ENCODE measurements around the gene HOXA3. TPM values are rescaled to one million over a fixed set of nuclear protein-coding genes. Genes with fewer than 3 reads are reported as not detected.

HOXA3 gene
- total RNA-seq, 1 donor from 2014 or later, result 2.4 TPM

GRCh38 chr7:27088002-27088922 is 64.1 kb downstream of the HOXA3 start:
- DNase-seq, result no peak

DNA sequence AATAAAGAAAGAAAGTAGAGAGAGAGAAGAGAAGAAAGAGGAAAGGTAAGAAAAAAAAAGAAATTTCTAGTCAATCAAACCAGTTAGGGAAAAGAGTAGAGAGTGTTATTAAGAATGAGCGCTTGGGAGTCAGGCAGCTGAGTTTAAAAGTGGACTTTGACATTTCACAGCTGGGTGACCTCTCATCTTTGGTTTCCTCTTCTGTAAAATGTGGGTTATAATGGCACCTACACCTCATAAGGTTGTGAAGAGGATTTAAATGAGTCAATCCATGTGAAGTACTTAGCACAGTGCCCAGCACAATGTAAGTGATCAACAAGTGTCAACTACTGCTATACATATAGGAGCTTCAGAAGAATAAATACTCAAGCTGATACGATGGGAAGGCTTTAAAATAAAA is 68.7 kb downstream of the HOXA3 start:
- no peak for DNase-seq

DNA sequence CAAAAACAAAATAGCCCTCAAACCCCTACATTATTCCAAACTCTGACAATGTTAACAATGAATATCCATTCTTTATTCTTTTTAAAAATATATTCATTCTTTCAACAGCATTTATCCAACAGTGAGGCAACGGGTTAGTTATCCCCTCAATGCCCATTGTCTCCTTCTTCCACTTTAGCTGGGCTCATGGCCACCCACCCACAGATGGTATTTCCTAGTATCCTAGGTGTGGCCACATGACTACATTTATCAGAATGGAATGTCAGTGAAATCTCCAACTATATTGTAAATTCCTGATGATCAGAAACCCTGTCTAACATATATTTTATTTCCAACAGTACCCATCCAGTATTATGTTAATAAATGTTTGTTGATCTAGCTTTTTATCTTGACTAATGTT is 70.2 kb downstream of the HOXA3 start:
- no peak for DNase-seq

DNA sequence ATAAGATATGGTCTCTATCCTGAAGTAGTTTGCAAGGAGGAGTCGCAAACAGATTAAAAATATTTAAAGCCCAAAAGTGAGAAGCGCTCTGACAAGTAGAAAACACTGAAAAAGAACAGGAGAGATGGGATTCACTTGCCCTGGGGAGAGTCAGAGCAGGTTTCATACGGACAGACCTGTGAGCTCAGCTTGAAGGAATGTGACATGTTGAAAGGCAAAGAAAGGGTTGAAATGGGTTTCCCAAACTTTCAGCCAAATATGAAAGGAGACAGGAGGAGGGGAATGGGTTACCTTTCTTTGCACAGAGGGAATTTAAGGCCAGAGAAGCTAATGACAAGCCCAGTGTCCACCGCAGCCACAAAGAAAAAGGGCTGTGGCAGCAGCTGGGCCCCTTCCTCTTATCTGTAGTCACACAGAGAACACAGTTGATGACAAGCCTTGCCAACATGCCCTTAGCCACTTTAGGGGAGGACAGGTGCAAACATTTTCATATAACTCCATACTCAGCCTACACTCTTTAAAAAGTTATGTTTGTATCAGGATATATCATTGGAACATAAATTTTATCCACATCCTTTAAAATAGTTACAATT is 71.4 kb downstream of the HOXA3 start:
- DNase-seq, result no peak

- DNase-seq, result no peak
These were observed 73.0 kb downstream of the HOXA3 start for GRCh38 chr7:27079234-27079975.

DNA sequence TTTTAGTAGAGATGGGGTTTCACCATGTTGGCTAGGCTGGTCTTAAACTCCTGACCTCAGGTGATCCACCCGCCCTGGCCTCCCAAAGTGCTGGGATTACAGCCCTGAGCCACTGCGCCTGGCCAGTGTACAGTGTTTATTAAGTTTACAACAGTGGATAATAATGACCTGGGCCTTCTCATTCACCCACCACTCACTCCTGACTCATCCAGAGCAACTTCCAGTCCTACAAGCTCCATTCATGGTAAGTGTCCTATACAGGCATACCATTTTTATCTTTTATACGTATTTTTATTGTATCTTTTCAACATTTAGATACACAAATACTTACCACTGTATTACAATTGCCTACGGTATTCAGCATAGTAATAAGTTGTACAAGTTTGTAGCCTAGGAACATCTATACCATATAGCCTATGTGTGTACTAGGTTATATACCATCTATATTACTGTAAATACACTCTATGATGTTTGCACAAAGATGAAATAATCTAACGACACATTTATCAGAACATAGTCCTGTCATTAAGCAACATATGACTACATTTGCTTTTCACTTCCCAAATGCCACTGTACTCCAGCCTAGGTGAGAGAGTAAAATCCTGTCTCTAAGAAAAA is 73.7 kb downstream of the HOXA3 start:
- DNase-seq, result no peak

GRCh38 chr7:27073076-27073475 is 79.3 kb downstream of the HOXA3 start:
- DNase-seq, result no peak

DNA sequence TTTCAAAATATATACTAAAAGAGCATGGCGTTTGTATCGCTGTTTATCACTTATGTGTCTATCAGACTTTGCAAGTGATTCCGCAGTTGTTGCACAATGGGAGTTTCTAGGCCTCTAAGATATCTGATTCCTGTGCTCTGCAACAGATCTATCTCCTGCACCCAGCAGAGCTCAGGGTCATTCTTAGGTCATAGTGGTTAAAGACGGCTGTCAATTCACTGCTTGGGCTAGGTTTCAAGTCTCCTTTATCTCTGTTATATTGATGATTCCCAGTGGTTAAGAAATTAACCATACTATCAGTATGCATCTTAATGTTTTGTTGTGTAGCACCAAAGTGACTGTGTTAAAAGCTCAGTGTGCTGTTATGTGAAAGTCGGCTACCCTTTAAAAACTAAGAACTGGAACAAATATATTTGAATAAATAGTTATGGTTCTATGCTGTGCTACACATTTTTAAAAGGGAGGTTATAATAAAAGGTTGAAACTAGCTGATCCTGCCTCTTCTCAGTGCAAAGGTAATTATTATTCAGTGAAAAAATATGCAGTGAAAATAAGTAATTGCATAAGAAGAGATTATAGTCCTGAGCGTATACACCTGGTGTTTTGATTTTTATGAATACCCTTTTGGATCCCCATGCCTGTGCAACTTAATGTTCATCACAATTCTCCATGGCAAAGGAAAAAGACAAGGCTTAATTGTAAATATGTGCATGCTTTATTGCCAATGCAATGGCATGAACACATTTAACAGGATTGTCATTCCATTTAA is 80.6 kb downstream of the HOXA3 start:
- no peak for DNase-seq

DNA sequence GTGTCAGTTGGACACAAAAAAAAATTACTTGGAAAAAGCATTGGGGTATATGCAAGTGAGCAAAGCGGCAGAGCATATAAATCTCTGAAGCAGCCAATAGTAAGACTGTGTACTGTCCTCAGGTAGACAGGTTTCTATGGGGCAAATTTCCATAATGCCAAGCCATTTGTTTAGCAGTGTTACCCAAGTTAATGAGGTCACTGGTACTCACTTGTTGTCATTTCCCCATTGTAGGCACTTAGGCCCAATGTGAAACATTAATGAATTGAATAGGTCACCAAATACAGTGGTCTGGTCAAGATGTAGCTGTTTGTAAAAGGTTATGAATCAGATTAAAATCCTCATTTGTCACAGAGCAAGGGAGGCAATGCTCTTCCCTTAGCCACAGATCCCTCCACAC is 84.1 kb downstream of the HOXA3 start:
- no peak for DNase-seq

DNA sequence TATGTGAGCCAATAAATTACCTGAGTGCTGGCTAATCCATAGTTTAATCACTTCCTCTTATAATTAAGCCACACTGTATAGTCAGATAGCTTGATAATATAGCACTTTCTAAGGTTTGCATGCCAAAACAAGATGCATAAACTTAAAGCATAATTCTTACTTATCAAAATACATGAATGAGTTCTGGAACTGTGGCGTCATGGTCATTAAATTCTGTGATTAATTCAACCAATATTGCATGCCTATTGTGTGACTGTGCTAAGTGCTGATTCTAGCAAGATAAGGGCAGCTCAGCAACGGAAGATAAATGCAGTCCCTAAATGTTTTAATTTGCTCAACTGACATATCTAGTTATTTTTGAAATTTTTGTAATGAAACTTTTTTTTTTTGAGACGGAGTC is 86.2 kb downstream of the HOXA3 start:
- no peak for DNase-seq

- DNase-seq, result no peak
These were observed 86.7 kb downstream of the HOXA3 start for GRCh38 chr7:27065709-27066108.

DNA sequence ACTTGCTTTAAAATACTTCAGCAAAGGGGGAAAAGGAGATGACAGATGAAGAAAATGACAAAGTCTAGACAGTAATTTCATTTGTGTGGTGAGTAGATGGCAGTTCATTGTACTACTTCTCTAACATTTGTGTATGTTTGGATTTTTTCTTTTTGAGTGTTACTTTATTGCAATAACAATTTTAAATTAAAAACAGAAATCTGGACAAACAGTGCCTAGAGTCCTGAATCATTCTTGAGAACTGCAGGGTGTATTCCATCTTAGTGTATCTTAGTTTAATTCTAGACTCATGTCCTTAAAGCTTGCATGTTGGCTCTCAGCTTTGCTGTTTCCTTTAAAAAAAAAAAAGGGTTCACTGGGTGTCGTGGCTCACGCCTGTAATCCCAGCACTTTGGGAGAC is 87.7 kb downstream of the HOXA3 start:
- DNase-seq, result peak; percentile 6

- peak; percentile 75 for DNase-seq
These were observed 88.2 kb downstream of the HOXA3 start for GRCh38 chr7:27064159-27064558.

DNA sequence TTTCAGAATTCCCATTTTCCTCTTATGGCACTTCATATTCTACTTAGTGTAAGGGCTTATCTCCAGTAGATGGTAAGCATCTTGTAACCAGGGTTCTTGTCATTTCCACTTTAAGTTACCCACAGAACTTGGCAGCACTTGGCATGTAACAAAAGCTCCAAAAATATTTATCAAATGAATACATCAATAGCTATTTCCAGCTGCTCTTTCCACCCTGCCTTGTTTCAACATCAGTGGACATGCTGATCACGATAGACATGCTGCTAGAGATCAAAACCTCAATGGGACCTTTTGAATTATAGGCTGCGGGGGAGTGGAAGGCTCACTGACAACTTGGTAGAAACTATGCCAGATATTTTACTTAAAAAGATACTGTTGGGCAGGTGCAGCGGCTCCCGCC is 89.4 kb downstream of the HOXA3 start:
- DNase-seq, result no peak

Small RNAs within 50 kb of the gene (small RNA-seq; reads per million reads assigned to genes)
- gene AC004080.5 (ENCODE audit: low replicate concordance) (not detected), gene RF01977 (ENCODE audit: low replicate concordance) (not detected), gene RF02140 (ENCODE audit: low replicate concordance) (not detected), gene RF02141 (ENCODE audit: low replicate concordance) (not detected)

Other genes starting within 250 kb of the HOXA3 start
- not detected for gene HOXA1, start 56.6 kb downstream of the HOXA3 start, total RNA-seq
- not detected for gene HOXA2, start 49.9 kb downstream of the HOXA3 start, total RNA-seq
- not detected for gene HOXA4, start 21.8 kb downstream of the HOXA3 start, total RNA-seq
- gene HOXA5, start 8.9 kb downstream of the HOXA3 start, total RNA-seq, result 0.21 TPM
- gene HOXA6, start 4.8 kb downstream of the HOXA3 start, total RNA-seq, result not detected
- gene HOXA7, start 4.1 kb upstream of the HOXA3 start, total RNA-seq, result not detected
- not detected for gene HOXA9, start 13.0 kb upstream of the HOXA3 start, total RNA-seq
- not detected for gene HOXA10, start 21.7 kb upstream of the HOXA3 start, total RNA-seq
- gene HOXA11, start 32.6 kb upstream of the HOXA3 start, total RNA-seq, result not detected
- gene HOXA13, start 47.5 kb upstream of the HOXA3 start, total RNA-seq, result not detected
- not detected for gene EVX1, start 90.2 kb upstream of the HOXA3 start, total RNA-seq